ENCODE results near the gene OR6N2. TPM values are rescaled to one million over a fixed set of nuclear protein-coding genes. Genes with fewer than 3 reads are reported as not detected.

The OR6N2 gene
- total RNA-seq, 2 donors from 2014 or later: not detected

DNA sequence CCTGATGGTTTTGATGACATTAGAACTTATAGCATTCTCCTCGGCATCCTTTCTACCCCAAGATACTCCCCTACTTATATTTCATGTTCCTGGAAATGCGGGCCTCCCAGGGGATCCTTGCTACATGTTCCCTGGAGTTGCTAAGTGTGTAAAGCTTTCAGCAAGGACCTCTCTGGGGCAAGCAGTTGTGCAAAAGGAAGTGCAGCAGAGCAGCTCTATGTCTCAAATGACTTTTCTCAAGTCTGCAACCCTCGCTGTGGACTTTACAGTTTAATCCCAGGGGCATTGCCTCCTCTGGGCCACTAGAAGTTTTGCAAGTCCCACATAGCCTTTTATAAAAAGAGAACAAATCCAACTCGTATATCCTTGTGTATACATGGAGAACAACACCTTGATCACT, 29.3 kb upstream of the OR6N2 start:
- no peak overlapping the region for H3K4me3 Mint-ChIP-seq
- H3K4me1 Mint-ChIP-seq: no peaks in the 10 kb centered on the region
- H3K27me3 Mint-ChIP-seq (ENCODE audit: insufficient read depth): no peaks in the 10 kb centered on the region
- Histone ChIP-seq H3K36me3 (ENCODE audit: control insufficient read depth, insufficient read depth, low read length) (no peaks in the 10 kb centered on the region), H3K9ac (ENCODE audit: extremely low read depth, low read length, poor library complexity, severe bottlenecking) (no peak overlapping the region), H3K9me3 (ENCODE audit: control insufficient read depth, low read length) (no peaks in the 10 kb centered on the region), H3K27ac (ENCODE audit: low read depth, low read length) (no peak overlapping the region), H3K4me3 (ENCODE audit: low read length) (no peak overlapping the region), H3K4me1 (ENCODE audit: control insufficient read depth, insufficient read depth, low read length) (no peaks in the 10 kb centered on the region), H3K27me3 (ENCODE audit: control insufficient read depth, insufficient read depth, low read length, poor library complexity, severe bottlenecking) (no peaks in the 10 kb centered on the region)
- H3K36me3 Mint-ChIP-seq (ENCODE audit: low read depth): no peaks in the 10 kb centered on the region
- TF ChIP-seq, protein P1, sequence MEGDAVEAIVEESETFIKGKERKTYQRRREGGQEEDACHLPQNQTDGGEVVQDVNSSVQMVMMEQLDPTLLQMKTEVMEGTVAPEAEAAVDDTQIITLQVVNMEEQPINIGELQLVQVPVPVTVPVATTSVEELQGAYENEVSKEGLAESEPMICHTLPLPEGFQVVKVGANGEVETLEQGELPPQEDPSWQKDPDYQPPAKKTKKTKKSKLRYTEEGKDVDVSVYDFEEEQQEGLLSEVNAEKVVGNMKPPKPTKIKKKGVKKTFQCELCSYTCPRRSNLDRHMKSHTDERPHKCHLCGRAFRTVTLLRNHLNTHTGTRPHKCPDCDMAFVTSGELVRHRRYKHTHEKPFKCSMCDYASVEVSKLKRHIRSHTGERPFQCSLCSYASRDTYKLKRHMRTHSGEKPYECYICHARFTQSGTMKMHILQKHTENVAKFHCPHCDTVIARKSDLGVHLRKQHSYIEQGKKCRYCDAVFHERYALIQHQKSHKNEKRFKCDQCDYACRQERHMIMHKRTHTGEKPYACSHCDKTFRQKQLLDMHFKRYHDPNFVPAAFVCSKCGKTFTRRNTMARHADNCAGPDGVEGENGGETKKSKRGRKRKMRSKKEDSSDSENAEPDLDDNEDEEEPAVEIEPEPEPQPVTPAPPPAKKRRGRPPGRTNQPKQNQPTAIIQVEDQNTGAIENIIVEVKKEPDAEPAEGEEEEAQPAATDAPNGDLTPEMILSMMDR (conservative IDR thresholded peaks at IDR 0.05): no peak
- 89 to 94% methylated on average over 3 to 4 of the region's 4 CpGs for WGBS, 2 experiments (ENCODE audit: insufficient coverage in 1 of 2, insufficient read length in 1 of 2)
- H3K27ac Mint-ChIP-seq: no peak overlapping the region
- H3K9me3 Mint-ChIP-seq: no peaks in the 10 kb centered on the region
- DNase-seq: no peak

DNA sequence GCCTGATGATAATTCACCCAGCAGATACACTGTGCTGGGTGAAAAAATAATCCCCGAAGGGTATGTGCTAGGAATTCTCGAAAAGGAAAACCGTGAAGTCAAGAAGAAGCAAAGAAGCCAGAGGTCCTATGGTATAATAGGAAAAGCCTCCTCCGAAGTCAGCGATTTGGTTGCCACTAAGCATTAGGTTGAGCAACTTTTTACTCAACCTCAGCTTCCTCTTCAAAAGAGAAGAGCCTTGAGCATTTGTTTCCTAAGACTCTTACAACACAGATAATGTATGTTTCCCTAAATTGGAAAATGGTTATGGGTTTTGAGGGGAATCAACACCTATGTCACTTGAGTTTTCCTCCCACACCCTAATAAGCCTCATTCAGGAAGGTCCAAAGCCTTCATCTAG, 28.9 kb upstream of the OR6N2 start:
- Histone ChIP-seq H3K36me3 (ENCODE audit: control insufficient read depth, insufficient read depth, low read length) (no peaks in the 10 kb centered on the region), H3K4me3 (ENCODE audit: low read length) (no peak overlapping the region), H3K9ac (ENCODE audit: extremely low read depth, low read length, poor library complexity, severe bottlenecking) (no peak overlapping the region), H3K9me3 (ENCODE audit: control insufficient read depth, low read length) (no peaks in the 10 kb centered on the region), H3K27me3 (ENCODE audit: control insufficient read depth, insufficient read depth, low read length, poor library complexity, severe bottlenecking) (no peaks in the 10 kb centered on the region), H3K4me1 (ENCODE audit: control insufficient read depth, insufficient read depth, low read length) (no peaks in the 10 kb centered on the region), H3K27ac (ENCODE audit: low read depth, low read length) (no peak overlapping the region)
- Mint-ChIP-seq H3K9me3 (no peaks in the 10 kb centered on the region), H3K4me1 (no peaks in the 10 kb centered on the region), H3K36me3 (ENCODE audit: low read depth) (no peaks in the 10 kb centered on the region), H3K27me3 (ENCODE audit: insufficient read depth) (no peaks in the 10 kb centered on the region), H3K27ac (no peak overlapping the region), H3K4me3 (no peak overlapping the region)
- DNase-seq: no peak
- TF ChIP-seq, protein P1 (conservative IDR thresholded peaks at IDR 0.05): no peak
- 94% methylated on average over 5 of the region's 5 CpGs; no CpG with 5 or more reads in 1 of the 2 experiments for WGBS, 2 experiments (ENCODE audit: insufficient coverage in 1 of 2, insufficient read length in 1 of 2)

DNA sequence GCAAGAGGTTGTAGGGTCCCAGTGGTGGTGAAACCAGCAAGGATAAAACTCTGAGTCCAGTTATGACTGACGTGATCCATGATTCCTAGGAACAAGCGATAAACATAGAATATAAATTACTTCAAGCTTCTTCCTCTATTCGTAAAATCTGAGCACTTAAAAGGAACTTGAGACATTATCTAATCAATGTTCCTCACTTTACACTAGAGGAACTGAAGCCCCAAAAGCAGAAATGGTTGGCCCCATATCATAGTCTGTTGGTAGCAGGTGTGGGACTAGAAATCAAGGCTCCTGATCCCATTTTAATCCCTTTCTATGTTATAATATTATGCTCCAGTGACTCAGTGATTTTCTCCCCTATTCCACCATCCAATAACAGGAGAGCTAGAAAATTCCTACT, 28.3 kb upstream of the OR6N2 start:
- Histone ChIP-seq H3K9me3 (ENCODE audit: control insufficient read depth, low read length) (no peaks in the 10 kb centered on the region), H3K4me3 (ENCODE audit: low read length) (no peak overlapping the region), H3K27me3 (ENCODE audit: control insufficient read depth, insufficient read depth, low read length, poor library complexity, severe bottlenecking) (no peaks in the 10 kb centered on the region), H3K9ac (ENCODE audit: extremely low read depth, low read length, poor library complexity, severe bottlenecking) (no peak overlapping the region), H3K36me3 (ENCODE audit: control insufficient read depth, insufficient read depth, low read length) (no peaks in the 10 kb centered on the region), H3K27ac (ENCODE audit: low read depth, low read length) (no peak overlapping the region), H3K4me1 (ENCODE audit: control insufficient read depth, insufficient read depth, low read length) (no peaks in the 10 kb centered on the region)
- TF ChIP-seq, protein P1 (conservative IDR thresholded peaks at IDR 0.05): no peak
- no peak for DNase-seq
- no peaks in the 10 kb centered on the region for H3K27me3 Mint-ChIP-seq (ENCODE audit: insufficient read depth)
- no peaks in the 10 kb centered on the region for H3K4me1 Mint-ChIP-seq
- WGBS, 2 experiments (ENCODE audit: insufficient coverage in 1 of 2, insufficient read length in 1 of 2): 90 to 100% methylated on average over 1 to 3 of the region's 3 CpGs
- H3K27ac Mint-ChIP-seq: no peak overlapping the region
- no peak overlapping the region for H3K4me3 Mint-ChIP-seq
- no peaks in the 10 kb centered on the region for H3K9me3 Mint-ChIP-seq
- H3K36me3 Mint-ChIP-seq (ENCODE audit: low read depth): no peaks in the 10 kb centered on the region
